Measurements from ENCODE around the gene USP43.

USP43 gene

GRCh38 chr17:9702914-9703780 lies 57.8 kb downstream of the USP43 start:
- no peak overlapping the region for H3K4me3 ChIP-seq (ENCODE audit: control insufficient read depth, low read depth, low read length)
- TF ChIP-seq CTCF (conservative IDR thresholded peaks at IDR 0.05; ENCODE audit: control insufficient read depth, insufficient read depth, low read depth, low read length), result no peak
- DNase-seq (ENCODE audit: low read depth), result no peak

GRCh38 chr17:9703781-9704082 lies 58.4 kb downstream of the USP43 start:
- no peak for TF ChIP-seq CTCF (conservative IDR thresholded peaks at IDR 0.05; ENCODE audit: control insufficient read depth, insufficient read depth, low read depth, low read length)
- no peak for DNase-seq (ENCODE audit: low read depth)
- H3K4me3 ChIP-seq (ENCODE audit: control insufficient read depth, low read depth, low read length), result no peak overlapping the region

- no peak overlapping the region for H3K4me3 ChIP-seq (ENCODE audit: control insufficient read depth, low read depth, low read length)
- no peak for DNase-seq (ENCODE audit: low read depth)
- TF ChIP-seq CTCF (conservative IDR thresholded peaks at IDR 0.05; ENCODE audit: control insufficient read depth, insufficient read depth, low read depth, low read length), result no peak
Measured at GRCh38 chr17:9705745-9706144, 60.4 kb downstream of the USP43 start.

GRCh38 chr17:9707948-9708347 lies 62.6 kb downstream of the USP43 start:
- DNase-seq (ENCODE audit: low read depth), result no peak
- H3K4me3 ChIP-seq (ENCODE audit: control insufficient read depth, low read depth, low read length), result no peak overlapping the region
- no peak for TF ChIP-seq CTCF (conservative IDR thresholded peaks at IDR 0.05; ENCODE audit: control insufficient read depth, insufficient read depth, low read depth, low read length)

- no peak overlapping the region for H3K4me3 ChIP-seq (ENCODE audit: control insufficient read depth, low read depth, low read length)
- DNase-seq (ENCODE audit: low read depth), result no peak
- TF ChIP-seq CTCF (conservative IDR thresholded peaks at IDR 0.05; ENCODE audit: control insufficient read depth, insufficient read depth, low read depth, low read length), result no peak
Measured at GRCh38 chr17:9714801-9715200, 69.5 kb downstream of the USP43 start.

- DNase-seq (ENCODE audit: low read depth), result no peak
- no peak overlapping the region for H3K4me3 ChIP-seq (ENCODE audit: control insufficient read depth, low read depth, low read length)
- no peak for TF ChIP-seq CTCF (conservative IDR thresholded peaks at IDR 0.05; ENCODE audit: control insufficient read depth, insufficient read depth, low read depth, low read length)
Measured at GRCh38 chr17:9715503-9716016, 70.2 kb downstream of the USP43 start.

Measured in fibroblast of mammary gland (primary cell).